ENCODE measurements around the gene SLFN12L. TPM values are rescaled to one million over a fixed set of nuclear protein-coding genes. Genes with fewer than 3 reads are reported as not detected.
"Not testable (repeated sequence)": the region's sequence is repeated elsewhere in the genome, so short reads cannot be mapped to it uniquely, and the experiment has no call there.

Gene SLFN12L
- total RNA-seq, 1 experiment from 2014 or later = not detected

DNA sequence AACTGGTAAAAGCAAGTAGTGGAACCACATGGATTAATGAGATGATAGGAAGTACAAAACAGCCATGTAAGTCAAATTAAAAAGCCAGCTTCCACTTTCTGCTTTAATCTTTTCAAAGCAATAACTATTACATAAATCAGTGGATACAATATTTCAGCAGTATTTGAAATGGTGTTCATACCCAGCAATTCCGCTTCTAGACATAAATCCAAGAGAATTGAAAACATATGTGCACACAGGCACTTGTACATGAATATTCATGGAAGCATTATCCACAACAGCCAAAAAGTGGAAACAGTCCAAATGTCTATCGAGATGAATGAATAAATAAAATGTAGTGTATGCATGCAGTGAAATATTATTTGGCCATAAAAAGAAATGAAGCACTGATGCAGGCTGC, 27.4 kb downstream of the SLFN12L start:
- H2BK12ac ChIP-seq (ENCODE audit: insufficient read length, low read depth, low read length) = no peak overlapping the region

DNA sequence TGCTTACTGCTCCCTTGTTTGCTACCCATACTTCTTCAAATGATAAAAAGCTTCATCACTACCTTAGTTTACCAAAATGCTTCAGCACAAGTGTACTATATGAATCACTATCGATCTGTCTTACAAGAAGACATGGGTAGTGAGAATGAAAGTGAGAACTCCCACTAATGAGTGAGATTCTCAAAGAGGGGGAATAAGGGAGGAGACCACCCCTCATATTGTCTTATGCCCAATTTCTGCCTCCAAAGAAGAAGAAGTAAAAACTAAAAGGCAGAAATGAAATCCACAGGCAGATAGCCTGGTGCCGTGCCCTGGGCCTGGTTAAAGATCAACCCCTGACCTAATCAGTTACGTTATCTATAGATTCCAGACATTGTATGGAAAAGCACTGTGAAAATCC, 29.8 kb downstream of the SLFN12L start:
- H3K9me3 ChIP-seq (ENCODE audit: control insufficient read depth, low read depth, low read length); H3K27ac Mint-ChIP-seq; H2BK120ac ChIP-seq (ENCODE audit: low read depth, low read length, poor library complexity, severe bottlenecking); H3K23ac ChIP-seq (ENCODE audit: insufficient read length, low read depth, low read length); H3K36me3 Mint-ChIP-seq (ENCODE audit: insufficient read depth in 1 of 3, low read depth in 3 of 3); H4K20me1 ChIP-seq (ENCODE audit: control insufficient read depth, insufficient read depth, insufficient read length); H3K79me2 ChIP-seq (ENCODE audit: insufficient read depth, low read length); H3K9ac ChIP-seq (ENCODE audit: extremely low read depth, insufficient read length, low read length); H3K18ac ChIP-seq (ENCODE audit: insufficient read length, low read depth, low read length); H2BK20ac ChIP-seq (ENCODE audit: low read depth, low read length, poor library complexity, severe bottlenecking); H2BK5ac ChIP-seq (ENCODE audit: insufficient read length, low read length); H3K23me2 ChIP-seq (ENCODE audit: insufficient read length, low read depth, low read length, poor library complexity, severe bottlenecking); H3K4me1 Mint-ChIP-seq; H3K14ac ChIP-seq (ENCODE audit: insufficient read depth, low read length); H4K8ac ChIP-seq (replicated peaks; ENCODE audit: insufficient read length, low read depth, low read length); H3K4me2 ChIP-seq (ENCODE audit: insufficient read depth, insufficient read length, low read length); DNase-seq; H2BK15ac ChIP-seq (ENCODE audit: low read depth, low read length); H3K27ac ChIP-seq (ENCODE audit: insufficient read length, low read depth, low read length); H3K4me3 Mint-ChIP-seq; H4K91ac ChIP-seq (ENCODE audit: insufficient read length, low read depth, low read length); H3K56ac ChIP-seq (ENCODE audit: insufficient read length, low read depth, low read length); H3T11ph ChIP-seq (ENCODE audit: low read length); H3K4me1 ChIP-seq (ENCODE audit: insufficient read depth, low read length); H3K4ac ChIP-seq (ENCODE audit: low read depth, low read length); H2AFZ ChIP-seq (ENCODE audit: low read length); H4K5ac ChIP-seq (ENCODE audit: insufficient read length, low read depth, low read length); H2AK5ac ChIP-seq (ENCODE audit: insufficient read length, low read length); H2BK12ac ChIP-seq (ENCODE audit: insufficient read length, low read depth, low read length); H3K27me3 ChIP-seq (ENCODE audit: insufficient read depth, low read length); H3K79me1 ChIP-seq (ENCODE audit: insufficient read depth, low read depth, low read length, poor library complexity, severe bottlenecking): not testable (repeated sequence)
- no CpG with 5 or more reads among the region's 3 CpGs for WGBS (ENCODE audit: extremely low coverage, insufficient read length, low lambda C conversion rate)
- H3K27me3 Mint-ChIP-seq (ENCODE audit: low read depth) = peaks cover 36% of the 10 kb centered on the region
- peaks cover 13 to 19% of the 10 kb centered on the region in 2 experiments for H3K9me3 Mint-ChIP-seq

More for the DNA sequence above, 27.4 kb downstream of the SLFN12L start:
- Histone ChIP-seq H3K9ac (ENCODE audit: extremely low read depth, insufficient read length, low read length) (no peak overlapping the region), H2BK20ac (ENCODE audit: low read depth, low read length, poor library complexity, severe bottlenecking) (no peak overlapping the region), H3K27ac (ENCODE audit: insufficient read length, low read depth, low read length) (no peak overlapping the region), H4K91ac (ENCODE audit: insufficient read length, low read depth, low read length) (no peak overlapping the region), H2BK15ac (ENCODE audit: low read depth, low read length) (no peak overlapping the region), H2BK120ac (ENCODE audit: low read depth, low read length, poor library complexity, severe bottlenecking) (no peak overlapping the region), H2AK5ac (ENCODE audit: insufficient read length, low read length) (no peak overlapping the region), H3K14ac (ENCODE audit: insufficient read depth, low read length) (no peak overlapping the region), H4K8ac (replicated peaks; ENCODE audit: insufficient read length, low read depth, low read length) (no peak overlapping the region), H3K18ac (ENCODE audit: insufficient read length, low read depth, low read length) (no peak overlapping the region), H3K9me3 (ENCODE audit: control insufficient read depth, low read depth, low read length) (no peaks in the 10 kb centered on the region), H3K56ac (ENCODE audit: insufficient read length, low read depth, low read length) (no peak overlapping the region), H3K4me1 (ENCODE audit: insufficient read depth, low read length) (no peaks in the 10 kb centered on the region), H3K79me1 (ENCODE audit: insufficient read depth, low read depth, low read length, poor library complexity, severe bottlenecking) (no peaks in the 10 kb centered on the region), H3K27me3 (ENCODE audit: insufficient read depth, low read length) (no peaks in the 10 kb centered on the region), H3K4ac (ENCODE audit: low read depth, low read length) (no peak overlapping the region), H3K79me2 (ENCODE audit: insufficient read depth, low read length) (no peaks in the 10 kb centered on the region), H4K20me1 (ENCODE audit: control insufficient read depth, insufficient read depth, insufficient read length) (no peaks in the 10 kb centered on the region), H3T11ph (ENCODE audit: low read length) (no peak overlapping the region), H4K5ac (ENCODE audit: insufficient read length, low read depth, low read length) (no peak overlapping the region), H3K23me2 (ENCODE audit: insufficient read length, low read depth, low read length, poor library complexity, severe bottlenecking) (no peaks in the 10 kb centered on the region), H3K23ac (ENCODE audit: insufficient read length, low read depth, low read length) (no peak overlapping the region), H3K4me2 (ENCODE audit: insufficient read depth, insufficient read length, low read length) (no peak overlapping the region), H2AFZ (ENCODE audit: low read length) (no peak overlapping the region), H2BK5ac (ENCODE audit: insufficient read length, low read length) (no peak overlapping the region)
- no peak for DNase-seq
- no peak for TF ChIP-seq CTCF (conservative IDR thresholded peaks at IDR 0.05)
- peaks cover 13 to 19% of the 10 kb centered on the region in 2 experiments for H3K9me3 Mint-ChIP-seq
- peaks cover 25% of the 10 kb centered on the region for H3K27me3 Mint-ChIP-seq (ENCODE audit: low read depth)
- peaks cover 0 to 6% (median 4%) of the 10 kb centered on the region in 3 experiments; a peak in 3 of 7 replicates for H3K36me3 Mint-ChIP-seq (ENCODE audit: insufficient read depth in 1 of 3, low read depth in 3 of 3)
- H3K27ac Mint-ChIP-seq = no peak overlapping the region
- no peak overlapping the region for H3K4me3 Mint-ChIP-seq
- WGBS (ENCODE audit: extremely low coverage, insufficient read length, low lambda C conversion rate) = no CpG with 5 or more reads among the region's 2 CpGs
- no peaks in the 10 kb centered on the region for H3K4me1 Mint-ChIP-seq
